GM20431 (cell line): ENCODE results near the gene PARP12.

Experiments
- in situ Hi-C: fragments of 300-500 bp; cut with MseI, MboI; formaldehyde crosslinking; loops from one replicate; pipeline ENCODE4 v1.15.0; 2020; ENCODE audit warnings: low sequenced_read_pairs; ENCODE audit not compliant: unreplicated experiment

PARP12 gene

GRCh38 chr7:140017543-140017942 lies 45.2 kb downstream of the PARP12 start:
- in situ Hi-C loops: no loop called here

GRCh38 chr7:140017034-140017433 lies 45.7 kb downstream of the PARP12 start:
- in situ Hi-C loops: no loop called here

DNA sequence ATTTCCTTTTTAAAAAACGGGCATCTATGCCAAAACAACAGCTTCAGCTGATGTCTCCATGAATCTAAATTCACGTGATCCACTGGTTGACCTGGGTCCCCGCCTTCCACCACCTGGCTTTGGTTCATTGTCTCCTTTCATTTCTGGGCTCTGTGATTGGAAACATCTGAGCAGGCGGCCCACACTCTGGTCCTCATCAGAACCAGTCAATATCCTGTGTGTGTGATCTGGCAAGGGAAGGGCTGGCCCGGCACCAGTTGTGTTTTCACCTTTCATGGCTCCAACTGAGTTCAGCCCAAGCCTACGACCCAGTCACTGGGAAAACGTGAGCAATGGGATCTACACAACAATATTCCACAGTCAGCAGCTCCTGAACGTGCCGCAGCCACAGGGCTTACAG lies 46.2 kb downstream of the PARP12 start:
- in situ Hi-C loops: no loop called here

- in situ Hi-C loops: no loop called here
These were observed 47.2 kb downstream of the PARP12 start for GRCh38 chr7:140015471-140015970.

DNA sequence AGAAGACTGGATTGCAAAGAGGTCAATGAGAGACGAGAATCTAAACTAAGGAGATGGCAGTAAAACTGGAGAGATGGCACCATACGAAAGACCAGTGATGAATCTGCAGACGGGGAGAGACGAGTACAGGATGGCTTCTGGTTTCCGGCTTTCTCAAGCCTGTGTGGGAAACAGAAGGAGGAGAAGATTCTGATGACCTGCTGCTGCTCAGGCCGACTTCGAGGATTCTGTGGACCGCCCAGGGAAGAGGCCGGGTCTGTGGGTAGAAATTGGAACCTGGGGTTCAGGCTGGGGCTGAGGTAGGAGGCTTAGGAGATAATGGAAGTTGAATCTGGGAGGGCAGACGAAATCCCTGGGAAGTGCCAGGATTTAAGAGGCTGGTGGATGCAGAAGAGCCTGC lies 48.6 kb downstream of the PARP12 start:
- in situ Hi-C loops: no loop called here

GRCh38 chr7:140013676-140014075 lies 49.1 kb downstream of the PARP12 start:
- in situ Hi-C loops: no loop called here

DNA sequence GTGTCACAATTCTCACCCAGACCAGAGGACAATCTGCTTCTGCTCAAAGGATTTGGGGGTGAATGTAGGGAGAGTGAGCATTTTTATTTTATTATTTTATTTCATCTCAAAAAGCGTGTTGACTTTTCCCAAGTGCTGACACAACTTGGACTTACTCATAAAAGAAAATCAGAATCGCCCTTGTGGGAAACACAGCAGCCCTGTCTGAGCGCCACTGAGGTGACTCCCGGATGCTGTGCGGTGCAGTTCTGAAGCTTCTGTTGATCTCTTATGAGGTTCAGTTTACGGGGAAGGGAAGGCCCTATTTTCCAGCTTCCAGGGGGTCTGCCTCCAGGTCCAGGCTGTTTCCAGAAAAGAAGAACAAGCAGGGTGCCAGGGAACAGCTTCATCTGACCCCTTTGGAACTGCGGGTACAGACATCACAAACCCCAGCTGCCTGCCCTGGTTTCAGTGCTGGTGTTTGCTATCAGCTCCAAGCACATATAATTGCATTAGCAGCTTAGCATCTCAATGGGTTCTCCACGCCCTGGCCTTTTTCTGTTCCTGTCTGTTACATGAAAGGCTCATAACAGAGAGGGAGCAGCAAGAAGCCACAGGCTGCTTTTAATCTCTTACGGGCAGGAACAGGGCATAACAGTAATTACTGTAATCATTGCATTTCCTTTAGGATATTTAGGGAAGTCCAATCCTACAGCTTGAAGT lies 52.4 kb downstream of the PARP12 start:
- in situ Hi-C loops: no loop called here

DNA sequence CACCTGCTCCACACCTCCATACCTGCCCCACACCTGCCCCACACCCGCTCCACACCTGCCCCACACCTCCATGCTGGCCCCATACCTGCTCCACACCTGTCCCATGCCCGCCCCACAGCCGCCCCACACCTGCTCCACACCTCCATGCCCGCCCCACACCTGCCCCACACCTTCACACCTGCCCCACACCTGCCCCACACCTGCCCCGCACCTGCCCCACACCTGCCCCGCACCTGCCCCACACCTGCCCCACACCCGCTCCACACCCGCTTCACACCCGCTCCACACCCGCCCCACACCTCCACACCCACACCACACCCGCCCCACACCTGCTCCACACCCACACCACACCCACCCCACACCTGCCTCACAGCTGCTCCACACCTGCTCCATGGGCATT lies 53.0 kb downstream of the PARP12 start:
- in situ Hi-C loops: loop anchor here (10.0 kb wide), 1 partner anchor 395 kb away; no protein-coding TSS in a partner anchor

- in situ Hi-C loops: loop anchor here (10.0 kb wide), 1 partner anchor 394 kb away; no protein-coding TSS in a partner anchor
These were observed 53.8 kb downstream of the PARP12 start for GRCh38 chr7:140008755-140009610.

DNA sequence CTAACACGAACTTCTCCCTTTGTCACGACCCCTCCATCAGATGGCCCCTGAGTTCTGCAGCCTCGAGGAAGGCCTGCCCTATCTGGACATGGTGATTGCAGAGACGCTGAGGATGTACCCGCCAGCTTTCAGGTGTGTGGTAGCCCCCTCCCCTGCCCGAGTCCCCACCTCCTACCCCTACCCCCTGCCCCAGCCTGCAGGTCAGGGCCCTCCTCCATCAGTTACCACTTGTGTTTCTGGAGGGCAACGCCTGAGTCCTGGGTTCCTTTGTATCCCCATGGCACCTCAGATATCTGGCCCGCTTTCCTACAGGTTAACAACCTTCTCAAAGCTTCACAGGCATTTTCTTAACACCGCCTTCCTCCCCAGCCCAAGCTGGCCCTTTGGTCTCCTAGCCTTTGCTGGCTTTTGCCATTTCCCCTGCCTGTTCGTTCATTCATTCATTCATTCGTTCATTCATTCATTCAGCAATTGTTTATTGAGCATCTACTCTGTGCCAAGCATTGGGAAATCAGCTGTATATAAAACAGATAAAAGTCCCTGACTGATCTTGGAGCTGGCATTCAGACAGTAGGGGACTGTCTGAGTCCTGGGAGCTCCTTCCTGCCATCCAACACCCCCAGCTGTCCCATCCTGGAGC lies 55.6 kb downstream of the PARP12 start:
- in situ Hi-C loops: loop anchor here (10.0 kb wide), 1 partner anchor 392 kb away; no protein-coding TSS in a partner anchor

GRCh38 chr7:140006600-140006999 lies 56.2 kb downstream of the PARP12 start:
- in situ Hi-C loops: loop anchor here (10.0 kb wide), 1 partner anchor 392 kb away; no protein-coding TSS in a partner anchor

DNA sequence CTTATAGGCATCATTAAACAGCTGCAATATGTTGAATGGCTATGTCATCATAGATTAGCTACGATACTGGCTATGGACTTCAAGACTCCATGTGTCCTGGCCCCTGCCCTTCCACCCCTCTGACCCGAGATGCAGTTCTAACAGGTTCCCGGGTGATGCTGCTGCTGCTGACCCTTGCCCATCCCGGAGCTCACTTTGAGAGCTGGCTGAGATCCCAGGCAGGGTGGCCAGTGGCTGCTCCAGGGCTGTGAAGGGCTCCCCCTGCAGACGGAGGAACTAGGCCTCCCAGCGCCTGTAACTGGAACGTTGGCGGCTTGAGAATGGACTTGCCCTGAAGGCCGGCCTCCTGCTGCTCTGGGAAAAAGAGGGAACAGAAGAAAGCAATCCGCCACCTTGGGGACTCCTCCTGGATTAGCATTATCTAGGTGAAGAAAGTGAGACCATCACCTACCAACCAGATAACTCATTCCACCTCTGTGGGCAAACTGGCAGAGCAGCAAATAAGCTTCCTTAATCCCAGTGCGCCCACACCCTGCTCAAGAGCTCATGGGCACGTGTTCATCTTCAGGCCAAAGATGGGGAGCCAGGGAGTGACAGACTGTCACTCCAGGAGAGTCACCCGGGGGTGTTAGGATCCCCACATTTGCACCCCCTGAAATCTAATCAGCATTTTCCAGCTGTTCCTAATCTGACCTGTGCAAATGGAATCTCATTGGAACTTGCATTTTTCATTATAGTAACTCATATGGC lies 56.8 kb downstream of the PARP12 start:
- in situ Hi-C loops: loop anchor here (10.0 kb wide), 1 partner anchor 391 kb away; no protein-coding TSS in a partner anchor

DNA sequence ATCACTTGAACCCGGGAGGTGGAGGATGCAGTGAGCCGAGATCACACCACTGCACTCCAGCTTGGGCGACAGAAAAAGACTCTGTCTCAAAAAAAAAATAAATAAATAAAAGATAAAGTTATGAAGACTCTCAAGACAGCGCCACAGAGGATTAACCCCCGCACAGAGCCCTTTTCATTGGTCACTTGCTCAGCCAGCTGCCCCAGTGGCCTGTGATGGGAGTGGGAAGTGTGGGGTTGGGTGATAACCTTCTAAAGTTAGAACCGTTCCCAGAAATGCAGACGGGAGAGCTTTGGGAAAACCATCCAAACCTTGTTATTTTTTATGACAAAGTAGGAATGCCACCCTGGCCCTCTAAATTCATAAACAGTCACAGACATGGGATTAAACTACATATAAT lies 57.4 kb downstream of the PARP12 start:
- in situ Hi-C loops: loop anchor here (10.0 kb wide), 1 partner anchor 391 kb away; no protein-coding TSS in a partner anchor

- in situ Hi-C loops: loop anchor here (10.0 kb wide), 1 partner anchor 390 kb away; no protein-coding TSS in a partner anchor
These were observed 58.1 kb downstream of the PARP12 start for GRCh38 chr7:140004672-140005071.

DNA sequence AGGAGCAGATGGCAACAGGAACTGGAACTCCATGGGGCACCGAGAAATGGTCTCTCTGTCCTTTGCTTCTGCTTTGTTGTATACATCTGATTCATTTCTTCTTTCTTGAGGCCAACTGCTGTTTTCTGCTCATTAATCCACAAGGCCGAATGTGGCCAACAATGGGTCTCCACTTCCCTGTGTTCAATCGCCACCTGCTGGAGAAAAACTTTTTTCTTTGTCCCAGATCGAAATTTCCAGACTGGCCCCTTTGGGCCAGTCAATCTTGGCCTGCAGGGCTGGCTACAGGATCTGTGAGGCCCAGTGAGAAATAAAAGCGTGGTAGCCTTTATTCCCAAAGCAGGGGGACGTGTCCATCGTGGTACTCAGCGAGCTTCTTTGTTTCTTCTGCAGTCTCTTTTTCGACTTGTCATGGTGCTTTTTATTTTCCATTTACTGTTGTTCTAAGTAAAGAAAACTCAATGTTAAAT lies 58.8 kb downstream of the PARP12 start:
- in situ Hi-C loops: loop anchor here (10.0 kb wide), 1 partner anchor 389 kb away; no protein-coding TSS in a partner anchor

DNA sequence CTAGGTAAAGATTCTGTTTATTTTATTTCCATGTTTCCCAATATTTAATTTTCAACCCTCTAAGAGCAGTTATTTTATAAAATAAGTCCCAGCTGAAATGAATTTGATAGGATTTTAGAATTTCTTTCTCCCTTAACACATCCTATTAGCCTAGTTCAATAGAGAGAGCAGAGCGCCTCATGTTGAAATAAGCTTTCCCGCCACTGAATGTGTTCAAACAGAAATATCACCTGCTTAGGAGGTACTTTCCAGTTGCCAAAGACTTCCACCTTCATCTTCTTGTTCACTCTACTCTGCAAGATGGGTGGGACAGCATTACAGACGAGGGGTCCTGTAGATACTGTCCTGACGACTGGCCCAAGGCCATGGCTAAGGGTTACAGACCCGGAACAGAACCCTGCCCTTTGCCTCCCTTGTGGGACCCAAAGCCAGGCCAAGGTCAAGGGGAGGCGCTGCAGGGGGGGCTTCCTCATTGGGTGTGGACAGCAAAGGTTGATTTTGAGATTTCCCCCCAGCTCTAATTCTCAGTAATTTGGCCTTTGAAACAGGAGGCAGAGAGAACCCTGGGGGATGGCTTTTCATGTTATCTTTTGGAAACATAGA lies 62.0 kb downstream of the PARP12 start:
- in situ Hi-C loops: loop anchor here (10.0 kb wide), 1 partner anchor 386 kb away; no protein-coding TSS in a partner anchor

- in situ Hi-C loops: loop anchor here (10.0 to 25.0 kb wide), 2 partner anchors 212 to 355 kb away; partner anchors contain the start of gene HIPK2
These were observed 63.2 kb downstream of the PARP12 start for GRCh38 chr7:139999516-139999915.

GRCh38 chr7:139998572-139998971 lies 64.2 kb downstream of the PARP12 start:
- in situ Hi-C loops: loop anchor here (10.0 to 25.0 kb wide), 2 partner anchors 211 to 354 kb away; partner anchors contain the start of gene HIPK2
